ENCODE results near the gene PIGM. TPM values are rescaled to one million over a fixed set of nuclear protein-coding genes. Genes with fewer than 3 reads are reported as not detected.

Gene PIGM
- total RNA-seq, 1 experiment from 2014 or later: 4.4 TPM

DNA sequence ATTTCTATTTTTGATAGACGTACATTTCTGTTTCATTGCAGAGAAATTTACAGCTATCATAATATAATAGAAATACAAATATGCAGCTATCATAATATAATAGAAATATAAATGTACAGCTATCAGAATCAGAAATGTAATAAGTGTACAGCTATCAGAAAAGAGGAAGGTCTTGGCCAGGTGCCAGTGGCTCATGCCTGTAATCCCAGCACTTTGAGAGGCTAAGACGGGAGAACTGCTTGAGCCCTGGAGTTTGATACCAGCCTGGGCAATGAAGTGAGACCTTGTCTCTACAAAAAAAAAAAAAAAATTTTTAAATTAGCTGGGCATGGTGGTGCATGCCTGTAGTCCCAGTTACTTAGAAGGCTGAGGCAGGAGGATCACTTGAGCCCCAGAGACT is 37.9 kb downstream of the PIGM start (continued):
- no peak for TF ChIP-seq STAT6 (CRISPR knock-in tag; conservative IDR thresholded peaks at IDR 0.05; ENCODE audit: low read depth)
- TF ChIP-seq GRHL2 (CRISPR knock-in tag; IDR thresholded peaks at IDR 0.05; ENCODE audit: insufficient replicate concordance, severe bottlenecking): no peak
- TF ChIP-seq E2F5 (CRISPR knock-in tag; IDR thresholded peaks at IDR 0.05): no peak

GRCh38 chr1:159992161-159992560 is 39.6 kb downstream of the PIGM start:
- ATAC-seq: peak; percentile 62
- CTCF ChIA-PET: interaction anchor here (1.4 kb wide), 1 partner anchor 15 kb away, joined by 13 read pairs; no protein-coding TSS in a partner anchor

More at GRCh38 chr1:159992161-159992560, 39.6 kb downstream of the PIGM start:
- H3K9me3 Mint-ChIP-seq: no peaks in the 10 kb centered on the region
- POLR2A ChIA-PET: no interaction called here
- no peaks in the 10 kb centered on the region; the same call in 1 of the 2 replicates for H3K27me3 Mint-ChIP-seq (ENCODE audit: low read depth)
- TF ChIP-seq SMAD3 (CRISPR knock-in tag; IDR thresholded peaks at IDR 0.05; ENCODE audit: borderline replicate concordance) (no peak), CREB1 (CRISPR knock-in tag; IDR thresholded peaks at IDR 0.05) (no peak), PRRX2 (CRISPR knock-in tag; IDR thresholded peaks at IDR 0.05) (no peak), NR3C1 (CRISPR knock-in tag; conservative IDR thresholded peaks at IDR 0.05; ENCODE audit: low read depth) (no peak), CDX4 (CRISPR knock-in tag; IDR thresholded peaks at IDR 0.05; ENCODE audit: borderline replicate concordance) (no peak), NFYB (CRISPR knock-in tag; conservative IDR thresholded peaks at IDR 0.05; ENCODE audit: low read depth) (no peak), IRF2 (CRISPR knock-in tag; IDR thresholded peaks at IDR 0.05; ENCODE audit: borderline replicate concordance, low read depth) (no peak), JAZF1 (CRISPR knock-in tag; IDR thresholded peaks at IDR 0.05) (no peak), ELF4 (CRISPR knock-in tag; IDR thresholded peaks at IDR 0.05; ENCODE audit: low read depth) (no peak), MAX (CRISPR knock-in tag; IDR thresholded peaks at IDR 0.05) (no peak), PREB (CRISPR knock-in tag; IDR thresholded peaks at IDR 0.05; ENCODE audit: borderline replicate concordance) (no peak), HMGA2 (CRISPR knock-in tag; IDR thresholded peaks at IDR 0.05) (no peak)
- TF ChIP-seq, protein P1, sequence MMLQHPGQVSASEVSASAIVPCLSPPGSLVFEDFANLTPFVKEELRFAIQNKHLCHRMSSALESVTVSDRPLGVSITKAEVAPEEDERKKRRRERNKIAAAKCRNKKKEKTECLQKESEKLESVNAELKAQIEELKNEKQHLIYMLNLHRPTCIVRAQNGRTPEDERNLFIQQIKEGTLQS (CRISPR knock-in tag; conservative IDR thresholded peaks at IDR 0.05): no peak
- TF ChIP-seq, protein P2, sequence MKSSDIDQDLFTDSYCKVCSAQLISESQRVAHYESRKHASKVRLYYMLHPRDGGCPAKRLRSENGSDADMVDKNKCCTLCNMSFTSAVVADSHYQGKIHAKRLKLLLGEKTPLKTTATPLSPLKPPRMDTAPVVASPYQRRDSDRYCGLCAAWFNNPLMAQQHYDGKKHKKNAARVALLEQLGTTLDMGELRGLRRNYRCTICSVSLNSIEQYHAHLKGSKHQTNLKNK (CRISPR knock-in tag; IDR thresholded peaks at IDR 0.05): no peak
- TF ChIP-seq, protein P3, sequence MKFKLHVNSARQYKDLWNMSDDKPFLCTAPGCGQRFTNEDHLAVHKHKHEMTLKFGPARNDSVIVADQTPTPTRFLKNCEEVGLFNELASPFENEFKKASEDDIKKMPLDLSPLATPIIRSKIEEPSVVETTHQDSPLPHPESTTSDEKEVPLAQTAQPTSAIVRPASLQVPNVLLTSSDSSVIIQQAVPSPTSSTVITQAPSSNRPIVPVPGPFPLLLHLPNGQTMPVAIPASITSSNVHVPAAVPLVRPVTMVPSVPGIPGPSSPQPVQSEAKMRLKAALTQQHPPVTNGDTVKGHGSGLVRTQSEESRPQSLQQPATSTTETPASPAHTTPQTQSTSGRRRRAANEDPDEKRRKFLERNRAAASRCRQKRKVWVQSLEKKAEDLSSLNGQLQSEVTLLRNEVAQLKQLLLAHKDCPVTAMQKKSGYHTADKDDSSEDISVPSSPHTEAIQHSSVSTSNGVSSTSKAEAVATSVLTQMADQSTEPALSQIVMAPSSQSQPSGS (CRISPR knock-in tag; IDR thresholded peaks at IDR 0.05; ENCODE audit: borderline replicate concordance, low read depth): no peak
- TF ChIP-seq, protein P4, sequence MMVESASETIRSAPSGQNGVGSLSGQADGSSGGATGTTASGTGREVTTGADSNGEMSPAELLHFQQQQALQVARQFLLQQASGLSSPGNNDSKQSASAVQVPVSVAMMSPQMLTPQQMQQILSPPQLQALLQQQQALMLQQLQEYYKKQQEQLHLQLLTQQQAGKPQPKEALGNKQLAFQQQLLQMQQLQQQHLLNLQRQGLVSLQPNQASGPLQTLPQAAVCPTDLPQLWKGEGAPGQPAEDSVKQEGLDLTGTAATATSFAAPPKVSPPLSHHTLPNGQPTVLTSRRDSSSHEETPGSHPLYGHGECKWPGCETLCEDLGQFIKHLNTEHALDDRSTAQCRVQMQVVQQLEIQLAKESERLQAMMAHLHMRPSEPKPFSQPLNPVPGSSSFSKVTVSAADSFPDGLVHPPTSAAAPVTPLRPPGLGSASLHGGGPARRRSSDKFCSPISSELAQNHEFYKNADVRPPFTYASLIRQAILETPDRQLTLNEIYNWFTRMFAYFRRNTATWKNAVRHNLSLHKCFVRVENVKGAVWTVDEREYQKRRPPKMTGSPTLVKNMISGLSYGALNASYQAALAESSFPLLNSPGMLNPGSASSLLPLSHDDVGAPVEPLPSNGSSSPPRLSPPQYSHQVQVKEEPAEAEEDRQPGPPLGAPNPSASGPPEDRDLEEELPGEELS (CRISPR knock-in tag; IDR thresholded peaks at IDR 0.05): no peak
- TF ChIP-seq, protein P5, sequence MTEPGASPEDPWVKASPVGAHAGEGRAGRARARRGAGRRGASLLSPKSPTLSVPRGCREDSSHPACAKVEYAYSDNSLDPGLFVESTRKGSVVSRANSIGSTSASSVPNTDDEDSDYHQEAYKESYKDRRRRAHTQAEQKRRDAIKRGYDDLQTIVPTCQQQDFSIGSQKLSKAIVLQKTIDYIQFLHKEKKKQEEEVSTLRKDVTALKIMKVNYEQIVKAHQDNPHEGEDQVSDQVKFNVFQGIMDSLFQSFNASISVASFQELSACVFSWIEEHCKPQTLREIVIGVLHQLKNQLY (CRISPR knock-in tag; IDR thresholded peaks at IDR 0.05): no peak
- no peak overlapping the region for H3K4me3 Mint-ChIP-seq
- peaks cover 10% of the 10 kb centered on the region for H3K4me1 Mint-ChIP-seq
- H3K27ac Mint-ChIP-seq: no peak overlapping the region
- H3K36me3 Mint-ChIP-seq: no peaks in the 10 kb centered on the region
- DNase-seq (ENCODE audit: low spot score): no peak
